Measurements from ENCODE around the gene MYL9.
"Not testable (repeated sequence)": the region's sequence is repeated elsewhere in the genome, so short reads cannot be mapped to it uniquely, and the experiment has no call there.

Gene MYL9

DNA sequence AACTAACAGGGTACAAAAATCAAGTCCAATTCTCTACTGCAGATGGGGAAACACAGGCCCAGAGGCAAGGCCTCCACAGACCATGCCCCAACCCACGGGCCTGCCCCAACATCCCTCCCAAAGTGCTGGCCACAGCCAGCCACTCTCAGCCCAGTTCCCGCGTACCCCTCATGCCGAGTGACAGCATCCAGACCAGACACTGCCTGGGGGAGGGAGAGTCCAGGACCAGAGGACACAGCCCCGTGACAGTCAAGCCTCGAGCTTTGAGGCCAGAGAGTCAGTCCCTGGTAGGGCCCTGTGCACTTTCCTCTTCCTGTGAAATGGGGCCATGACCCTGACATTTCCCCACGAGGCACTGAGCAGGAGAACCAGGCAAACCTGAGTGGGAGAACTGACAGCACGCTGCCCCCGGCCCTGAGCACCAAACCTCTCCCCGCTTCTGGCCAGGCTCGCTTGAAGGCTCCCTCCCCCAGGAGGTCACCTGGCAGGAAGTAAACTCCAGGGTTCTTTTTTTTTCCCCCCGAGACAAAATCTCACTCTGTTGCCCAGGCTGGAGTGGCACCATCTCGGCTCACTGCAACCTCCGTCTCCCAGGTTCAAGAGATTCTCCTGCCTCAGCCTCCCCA, 4.9 kb downstream of the MYL9 start:
- in situ Hi-C loops (cut with HindIII; ENCODE audit: low pct_ligation_motif_present, low pct_unique_long_range_greater_than_20kb, low sequenced_read_pairs), result no loop called here
- no peak for DNase-seq

- DNase-seq, result no peak
- in situ Hi-C loops (cut with HindIII; ENCODE audit: low pct_ligation_motif_present, low pct_unique_long_range_greater_than_20kb, low sequenced_read_pairs), result no loop called here
Measured at GRCh38 chr20:36547186-36548005, 6.1 kb downstream of the MYL9 start.

- in situ Hi-C loops (cut with HindIII; ENCODE audit: low pct_ligation_motif_present, low pct_unique_long_range_greater_than_20kb, low sequenced_read_pairs), result no loop called here
Measured at GRCh38 chr20:36548006-36548315, 6.6 kb downstream of the MYL9 start.

GRCh38 chr20:36548704-36549627, 7.6 kb downstream of the MYL9 start:
- in situ Hi-C loops (cut with HindIII; ENCODE audit: low pct_ligation_motif_present, low pct_unique_long_range_greater_than_20kb, low sequenced_read_pairs), result no loop called here
- no peak for DNase-seq

More at GRCh38 chr20:36548006-36548315, 6.6 kb downstream of the MYL9 start:
- DNase-seq, result no peak

DNA sequence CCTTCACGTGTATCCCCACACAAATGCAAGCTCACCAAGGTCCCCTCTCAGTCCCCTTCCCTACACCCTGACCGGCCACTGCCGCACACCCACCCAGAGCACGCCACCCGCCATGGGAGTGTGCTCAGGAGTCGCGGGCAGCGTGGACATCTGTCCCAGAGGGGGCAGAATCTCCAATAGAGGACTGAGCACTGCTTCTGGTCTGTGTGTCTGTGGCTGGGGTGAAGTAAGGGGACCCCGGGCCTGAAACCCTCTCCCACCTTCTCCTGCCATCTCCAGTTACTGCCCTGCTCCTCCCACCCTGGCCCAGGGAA, 8.3 kb downstream of the MYL9 start:
- DNase-seq, result no peak
- in situ Hi-C loops (cut with HindIII; ENCODE audit: low pct_ligation_motif_present, low pct_unique_long_range_greater_than_20kb, low sequenced_read_pairs), result no loop called here

DNA sequence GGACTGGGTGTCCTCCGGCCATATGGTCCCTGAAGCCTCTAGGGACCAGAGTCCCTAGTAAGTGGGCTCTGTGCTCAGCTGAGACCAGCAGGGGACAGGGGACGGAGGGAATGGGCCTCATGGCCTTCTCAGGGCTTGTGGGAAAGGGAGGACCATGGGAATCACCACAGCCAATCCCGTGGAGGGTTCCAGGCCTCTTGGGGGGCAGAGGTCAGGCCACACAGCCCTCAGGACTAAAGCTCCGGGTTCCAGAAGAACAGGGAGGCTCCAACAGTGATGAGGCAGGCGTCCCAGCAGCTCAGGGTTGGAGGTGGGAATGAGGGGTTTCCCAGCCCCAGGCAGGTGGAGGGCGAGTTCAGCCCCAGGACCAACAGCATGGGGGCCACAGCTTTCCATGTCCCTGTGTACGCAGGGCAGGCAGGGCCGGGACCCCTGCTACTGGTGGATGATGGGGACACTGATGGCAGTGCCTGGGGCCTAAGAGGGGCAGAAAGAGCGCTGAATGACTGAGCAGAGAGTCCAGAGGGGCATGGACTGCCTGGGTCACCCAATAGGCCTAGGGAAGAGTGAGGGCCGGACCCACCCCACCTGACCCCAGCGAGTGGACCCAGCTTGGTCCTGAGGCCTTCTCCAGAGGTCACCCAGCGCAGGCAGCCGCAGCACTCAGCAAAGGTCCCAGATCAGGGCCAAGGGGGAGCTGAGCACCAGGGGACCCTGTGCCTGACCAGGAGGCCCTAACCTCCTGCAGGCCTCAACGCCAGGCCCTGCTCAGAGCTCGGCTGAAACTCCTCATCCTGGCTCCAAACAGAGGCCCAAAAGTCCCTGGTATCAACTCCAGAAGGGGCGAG, 8.8 kb downstream of the MYL9 start:
- in situ Hi-C loops (cut with HindIII; ENCODE audit: low pct_ligation_motif_present, low pct_unique_long_range_greater_than_20kb, low sequenced_read_pairs), result no loop called here
- DNase-seq, result no peak

- in situ Hi-C loops (cut with HindIII; ENCODE audit: low pct_ligation_motif_present, low pct_unique_long_range_greater_than_20kb, low sequenced_read_pairs), result no loop called here
- no peak for DNase-seq
Measured at GRCh38 chr20:36550790-36551299, 9.5 kb downstream of the MYL9 start.

- DNase-seq, result no peak
- in situ Hi-C loops (cut with HindIII; ENCODE audit: low pct_ligation_motif_present, low pct_unique_long_range_greater_than_20kb, low sequenced_read_pairs), result no loop called here
Measured at GRCh38 chr20:36555248-36555647, 13.9 kb downstream of the MYL9 start.

DNA sequence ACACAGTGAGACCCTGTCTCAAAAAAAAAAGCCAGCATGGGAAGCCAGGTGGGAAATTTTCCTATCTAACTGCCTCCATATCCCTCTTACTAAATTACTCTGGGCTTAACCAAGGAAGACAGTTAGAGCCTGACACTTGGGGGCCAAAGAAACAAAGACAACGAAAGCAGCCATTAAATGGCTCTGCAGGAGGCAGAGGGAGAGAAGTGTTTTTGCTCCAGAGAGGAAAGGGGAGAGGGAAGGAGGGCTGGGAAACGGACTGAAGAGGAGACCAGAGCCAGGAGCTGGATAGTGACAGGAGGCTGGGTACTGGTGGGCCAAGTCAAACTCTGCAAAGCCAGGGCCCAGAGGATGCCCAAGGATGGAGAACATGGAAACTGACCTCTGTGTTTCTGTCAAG, 21.4 kb downstream of the MYL9 start:
- no peak for DNase-seq
- in situ Hi-C loops (cut with HindIII; ENCODE audit: low pct_ligation_motif_present, low pct_unique_long_range_greater_than_20kb, low sequenced_read_pairs), result no loop called here

DNA sequence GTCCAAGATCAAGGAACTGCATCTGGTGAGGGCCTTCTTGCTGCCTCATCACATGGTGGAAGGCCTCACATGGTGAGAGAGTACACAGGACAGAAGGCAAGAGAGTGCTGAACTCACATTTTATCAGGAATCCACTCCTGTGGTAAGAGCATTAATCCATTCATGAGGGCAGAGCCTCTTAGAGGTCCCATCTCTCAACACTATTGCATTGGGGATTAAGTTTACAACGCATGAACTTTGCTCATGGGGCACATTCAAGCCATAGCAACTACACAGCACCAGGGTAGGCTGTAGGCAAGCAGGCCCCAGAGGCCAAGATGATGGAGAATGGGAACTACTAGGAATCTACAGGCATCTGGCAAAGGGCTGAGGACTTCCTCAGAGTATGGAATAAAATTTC, 22.1 kb downstream of the MYL9 start:
- in situ Hi-C loops (cut with HindIII; ENCODE audit: low pct_ligation_motif_present, low pct_unique_long_range_greater_than_20kb, low sequenced_read_pairs), result no loop called here

GRCh38 chr20:36564078-36564725, 22.9 kb downstream of the MYL9 start:
- in situ Hi-C loops (cut with HindIII; ENCODE audit: low pct_ligation_motif_present, low pct_unique_long_range_greater_than_20kb, low sequenced_read_pairs); DNase-seq: not testable (repeated sequence)

More for the DNA sequence above, 22.1 kb downstream of the MYL9 start:
- DNase-seq, result no peak

GRCh38 chr20:36564726-36565121, 23.4 kb downstream of the MYL9 start:
- DNase-seq; in situ Hi-C loops (cut with HindIII; ENCODE audit: low pct_ligation_motif_present, low pct_unique_long_range_greater_than_20kb, low sequenced_read_pairs): not testable (repeated sequence)

- no peak for DNase-seq
- in situ Hi-C loops (cut with HindIII; ENCODE audit: low pct_ligation_motif_present, low pct_unique_long_range_greater_than_20kb, low sequenced_read_pairs), result no loop called here
Measured at GRCh38 chr20:36565520-36565919, 24.2 kb downstream of the MYL9 start.

DNA sequence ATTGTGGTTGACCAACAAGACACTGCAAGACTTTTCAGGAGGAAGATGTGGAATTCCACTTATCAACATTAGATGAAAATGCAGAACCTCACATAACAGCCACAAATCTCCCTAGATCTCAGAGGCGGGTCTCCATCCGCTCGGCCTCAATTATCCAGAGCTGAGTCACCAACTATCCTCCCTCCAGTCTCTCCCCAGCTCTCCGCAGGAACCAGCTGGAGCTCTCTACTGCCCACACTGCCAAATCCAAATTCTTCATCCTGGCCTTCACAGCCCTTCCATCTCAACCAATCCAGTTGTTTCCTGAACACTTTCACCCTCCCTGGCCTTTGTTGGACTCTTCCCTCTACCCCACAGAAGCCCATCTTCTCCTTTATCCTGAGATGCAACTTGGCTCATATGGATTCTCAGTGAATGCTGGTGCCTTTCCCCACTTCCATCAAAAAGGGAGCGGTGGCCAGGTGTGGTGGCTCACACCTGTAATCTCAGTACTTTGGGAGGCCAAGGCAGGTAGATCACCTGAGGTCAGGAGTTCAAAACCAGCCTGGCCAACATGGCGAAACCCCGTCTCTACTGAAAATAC, 28.6 kb downstream of the MYL9 start:
- in situ Hi-C loops (cut with HindIII; ENCODE audit: low pct_ligation_motif_present, low pct_unique_long_range_greater_than_20kb, low sequenced_read_pairs), result no loop called here
- no peak for DNase-seq

DNA sequence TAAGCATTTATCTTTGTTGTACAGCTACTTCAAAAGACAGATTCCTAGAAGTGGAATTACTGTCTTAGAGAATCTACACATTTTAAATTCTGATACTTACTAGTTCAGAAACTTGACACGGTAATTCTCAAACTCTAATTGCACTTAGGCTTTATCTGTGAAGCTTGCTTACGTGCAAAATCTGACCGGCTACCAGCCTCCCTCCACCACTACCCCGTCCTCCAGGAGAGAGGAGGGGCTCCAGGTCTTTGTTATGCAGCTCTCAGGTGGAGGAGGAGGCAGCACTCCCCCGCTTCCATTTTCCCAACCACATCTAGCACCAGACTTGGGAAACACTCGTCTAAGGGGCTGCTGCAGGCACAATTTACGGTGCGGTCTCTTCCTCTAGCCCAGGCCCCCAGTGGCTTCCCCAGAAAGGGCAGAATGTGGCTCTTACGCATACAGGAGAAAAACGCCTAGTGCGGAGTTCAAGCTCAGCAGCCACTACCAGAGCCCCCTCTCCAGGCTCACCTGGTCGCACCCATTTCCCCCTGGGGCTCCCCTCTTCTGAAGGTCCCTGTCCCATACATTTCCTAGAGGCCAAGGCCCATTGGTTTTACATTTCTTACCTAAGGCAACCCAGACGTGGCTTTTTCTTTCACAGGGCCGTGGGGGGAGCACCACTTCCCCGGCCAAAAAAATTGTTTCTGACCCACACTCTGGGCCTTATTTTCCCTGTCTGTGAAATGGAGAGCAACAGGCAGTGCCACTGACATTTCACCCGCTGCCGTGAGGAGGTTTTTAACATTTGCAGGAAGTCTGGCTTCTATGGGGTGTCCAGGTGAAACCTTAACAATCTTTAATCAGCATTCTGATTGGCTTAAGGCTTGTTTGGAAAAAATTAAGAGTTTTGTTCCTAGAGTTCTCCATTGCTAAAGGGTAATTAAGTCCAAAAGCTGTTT, 30.5 kb downstream of the MYL9 start:
- DNase-seq, result no peak
- in situ Hi-C loops (cut with HindIII; ENCODE audit: low pct_ligation_motif_present, low pct_unique_long_range_greater_than_20kb, low sequenced_read_pairs), result no loop called here

DNA sequence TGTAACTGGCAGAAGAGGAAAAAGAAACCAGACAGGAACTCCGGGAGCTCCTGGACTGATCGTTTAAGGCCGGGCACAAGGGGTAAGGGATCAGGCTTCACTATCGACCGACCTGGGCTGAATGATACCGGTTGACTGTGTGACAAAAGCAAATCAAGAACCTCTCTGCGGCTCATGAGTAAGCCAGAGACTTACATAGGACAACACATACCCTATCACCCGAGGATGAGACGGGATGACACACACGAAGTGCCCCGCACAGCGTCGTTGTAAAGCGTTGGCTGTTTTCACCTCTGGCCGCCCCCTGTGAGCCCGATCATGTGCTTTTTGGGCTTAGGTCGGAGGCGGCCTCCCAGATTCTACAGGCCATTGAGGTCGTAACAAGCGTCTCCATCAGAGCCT, 31.4 kb downstream of the MYL9 start:
- no peak for DNase-seq
- in situ Hi-C loops (cut with HindIII; ENCODE audit: low pct_ligation_motif_present, low pct_unique_long_range_greater_than_20kb, low sequenced_read_pairs), result no loop called here
